Osteoblast (primary cell): Measurements from ENCODE around the gene SCUBE1. TPM values are rescaled to one million over a fixed set of nuclear protein-coding genes. Genes with fewer than 3 reads are reported as not detected.

Experiments used
- DNase-seq: peaks from one replicate; pipeline ENCODE4 v3.0.0; 2011; ENCODE audit warnings: low spot score, mixed read lengths; ENCODE audit not compliant: insufficient read length; ENCODE audit errors: missing footprints
- H2AFZ ChIP-seq: 2 replicates; pipeline ENCODE4 v1.6.0; 2011; ENCODE audit warnings: mild to moderate bottlenecking, low read length
- H3K27ac ChIP-seq: 2 replicates; pipeline ENCODE4 v1.5.1; 2011; ENCODE audit warnings: mild to moderate bottlenecking, low read depth, low read length, moderate library complexity
- H3K27me3 ChIP-seq: 2 replicates; pipeline ENCODE4 v1.6.0; 2012; ENCODE audit warnings: mild to moderate bottlenecking, control low read depth, inconsistent platforms, low read length, moderate library complexity; ENCODE audit not compliant: insufficient read depth
- H3K36me3 ChIP-seq: 2 replicates; pipeline ENCODE4 v1.5.1; 2011; ENCODE audit warnings: mild to moderate bottlenecking, low read length, control low read depth, moderate library complexity; ENCODE audit not compliant: insufficient read depth
- H3K4me1 ChIP-seq: 2 replicates; pipeline ENCODE4 v1.5.1; 2011; ENCODE audit warnings: mild to moderate bottlenecking, low read length, control low read depth, moderate library complexity; ENCODE audit not compliant: insufficient read depth
- H3K4me2 ChIP-seq: 2 replicates; pipeline ENCODE4 v1.6.0; 2011; ENCODE audit warnings: mild to moderate bottlenecking, low read length; ENCODE audit not compliant: insufficient read depth
- H3K4me3 ChIP-seq: fragments of 200-600 bp; sonication (generic); 3 replicates; pipeline ENCODE4 v1.5.1; 2012; ENCODE audit warnings: mild to moderate bottlenecking, low read length, inconsistent platforms; ENCODE audit not compliant: insufficient read depth
- H3K79me2 ChIP-seq: 2 replicates; pipeline ENCODE4 v1.6.0; 2012; ENCODE audit warnings: mild to moderate bottlenecking, low read length, control low read depth, inconsistent platforms; ENCODE audit not compliant: insufficient read depth
- H3K9me3 ChIP-seq: 2 replicates; pipeline ENCODE4 v1.5.1; 2011; ENCODE audit warnings: low read depth, low read length, control low read depth
- H4K20me1 ChIP-seq: 2 replicates; pipeline ENCODE4 v1.6.0; 2012; ENCODE audit warnings: mild to moderate bottlenecking, low read length, control low read depth; ENCODE audit not compliant: insufficient read depth
- total RNA-seq: library from RNA; depleted of rRNA; stranded (reverse); fragments of >200 nt; gene quantifications from 2 replicates; pipeline ENCODE4 v1.2.3, GENCODE V29; 2012
- TF ChIP-seq, protein P1 (sequence below): IDR thresholded peaks from 2 replicates; pipeline ENCODE4 v1.5.1; 2011; ENCODE audit warnings: mild to moderate bottlenecking, low read depth, low read length, moderate library complexity; ENCODE audit errors: extremely low read depth

The SCUBE1 gene
- total RNA-seq, 1 donor: 2.2 TPM

DNA sequence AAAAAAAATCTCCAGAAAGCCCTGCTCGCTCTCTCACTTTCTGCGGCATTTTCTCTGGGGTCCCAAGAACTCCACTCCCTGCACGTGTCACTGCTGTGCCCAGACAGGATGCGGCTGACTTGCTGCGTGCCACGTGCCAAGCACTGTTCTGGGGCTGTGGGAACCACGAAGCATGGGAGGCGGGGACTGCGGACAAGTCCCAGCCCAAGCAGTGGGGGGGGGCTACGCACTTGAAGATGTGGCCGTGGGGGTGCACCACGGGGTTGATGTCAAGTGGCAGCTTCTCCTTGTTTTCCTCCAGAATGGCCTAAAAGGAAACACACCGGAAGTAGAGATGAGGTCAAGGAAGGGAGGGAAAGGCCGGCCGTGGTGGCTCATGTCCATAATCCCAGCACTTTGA, 167.1 kb downstream of the SCUBE1 start:
- peaks cover 29% of the 10 kb centered on the region for H3K36me3 ChIP-seq

DNA sequence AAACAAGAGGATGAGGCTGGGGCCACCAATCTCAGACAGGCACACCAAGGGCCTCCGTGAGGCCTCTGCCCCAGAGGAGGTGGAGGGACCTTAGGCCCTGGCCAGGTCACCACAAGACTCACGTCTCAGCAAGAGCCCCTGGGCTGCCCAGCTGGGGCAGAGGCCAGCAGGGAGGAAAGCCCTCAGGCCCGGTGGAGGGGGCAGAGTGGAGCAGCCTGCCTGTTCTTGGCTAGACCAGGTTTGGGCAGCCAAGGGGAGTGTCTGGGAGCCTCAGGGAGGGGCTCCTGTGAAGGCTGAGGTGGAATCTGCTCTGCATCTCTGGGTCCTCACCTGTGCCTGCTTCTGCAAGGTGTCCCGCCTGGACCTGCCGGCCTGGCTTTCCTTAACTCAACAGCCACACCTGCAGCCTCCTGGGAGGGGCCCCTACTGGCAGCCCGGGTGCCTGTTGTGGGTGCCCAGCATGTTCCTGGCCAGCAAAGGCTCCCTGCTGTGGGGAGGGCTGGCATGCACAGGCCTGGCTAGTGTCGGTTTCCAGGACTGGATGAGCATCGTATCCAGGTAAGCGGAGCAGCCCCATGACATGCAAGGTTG, 168.1 kb downstream of the SCUBE1 start:
- peak; percentile 70 for DNase-seq
- H3K36me3 ChIP-seq: peaks cover 29% of the 10 kb centered on the region
- no peak overlapping the region for H3K4me3 ChIP-seq
- H4K20me1 ChIP-seq: no peaks in the 10 kb centered on the region
- H3K27ac ChIP-seq: no peak overlapping the region
- no peak overlapping the region for H2AFZ ChIP-seq
- H3K27me3 ChIP-seq: no peaks in the 10 kb centered on the region
- H3K4me2 ChIP-seq: no peak overlapping the region
- no peaks in the 10 kb centered on the region for H3K79me2 ChIP-seq
- H3K9me3 ChIP-seq: no peaks in the 10 kb centered on the region
- no peaks in the 10 kb centered on the region for H3K4me1 ChIP-seq
- TF ChIP-seq, protein P1, sequence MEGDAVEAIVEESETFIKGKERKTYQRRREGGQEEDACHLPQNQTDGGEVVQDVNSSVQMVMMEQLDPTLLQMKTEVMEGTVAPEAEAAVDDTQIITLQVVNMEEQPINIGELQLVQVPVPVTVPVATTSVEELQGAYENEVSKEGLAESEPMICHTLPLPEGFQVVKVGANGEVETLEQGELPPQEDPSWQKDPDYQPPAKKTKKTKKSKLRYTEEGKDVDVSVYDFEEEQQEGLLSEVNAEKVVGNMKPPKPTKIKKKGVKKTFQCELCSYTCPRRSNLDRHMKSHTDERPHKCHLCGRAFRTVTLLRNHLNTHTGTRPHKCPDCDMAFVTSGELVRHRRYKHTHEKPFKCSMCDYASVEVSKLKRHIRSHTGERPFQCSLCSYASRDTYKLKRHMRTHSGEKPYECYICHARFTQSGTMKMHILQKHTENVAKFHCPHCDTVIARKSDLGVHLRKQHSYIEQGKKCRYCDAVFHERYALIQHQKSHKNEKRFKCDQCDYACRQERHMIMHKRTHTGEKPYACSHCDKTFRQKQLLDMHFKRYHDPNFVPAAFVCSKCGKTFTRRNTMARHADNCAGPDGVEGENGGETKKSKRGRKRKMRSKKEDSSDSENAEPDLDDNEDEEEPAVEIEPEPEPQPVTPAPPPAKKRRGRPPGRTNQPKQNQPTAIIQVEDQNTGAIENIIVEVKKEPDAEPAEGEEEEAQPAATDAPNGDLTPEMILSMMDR: no peak

More for the DNA sequence above, 167.1 kb downstream of the SCUBE1 start:
- no peaks in the 10 kb centered on the region for H4K20me1 ChIP-seq
- no peaks in the 10 kb centered on the region for H3K9me3 ChIP-seq
- no peak overlapping the region for H3K4me2 ChIP-seq
- TF ChIP-seq, protein P1: no peak
- no peak overlapping the region for H3K4me3 ChIP-seq
- no peaks in the 10 kb centered on the region for H3K4me1 ChIP-seq
- H3K27ac ChIP-seq: no peak overlapping the region
- H3K79me2 ChIP-seq: no peaks in the 10 kb centered on the region
- no peak overlapping the region for H2AFZ ChIP-seq
- no peaks in the 10 kb centered on the region for H3K27me3 ChIP-seq
- peak; percentile 57 for DNase-seq

DNA sequence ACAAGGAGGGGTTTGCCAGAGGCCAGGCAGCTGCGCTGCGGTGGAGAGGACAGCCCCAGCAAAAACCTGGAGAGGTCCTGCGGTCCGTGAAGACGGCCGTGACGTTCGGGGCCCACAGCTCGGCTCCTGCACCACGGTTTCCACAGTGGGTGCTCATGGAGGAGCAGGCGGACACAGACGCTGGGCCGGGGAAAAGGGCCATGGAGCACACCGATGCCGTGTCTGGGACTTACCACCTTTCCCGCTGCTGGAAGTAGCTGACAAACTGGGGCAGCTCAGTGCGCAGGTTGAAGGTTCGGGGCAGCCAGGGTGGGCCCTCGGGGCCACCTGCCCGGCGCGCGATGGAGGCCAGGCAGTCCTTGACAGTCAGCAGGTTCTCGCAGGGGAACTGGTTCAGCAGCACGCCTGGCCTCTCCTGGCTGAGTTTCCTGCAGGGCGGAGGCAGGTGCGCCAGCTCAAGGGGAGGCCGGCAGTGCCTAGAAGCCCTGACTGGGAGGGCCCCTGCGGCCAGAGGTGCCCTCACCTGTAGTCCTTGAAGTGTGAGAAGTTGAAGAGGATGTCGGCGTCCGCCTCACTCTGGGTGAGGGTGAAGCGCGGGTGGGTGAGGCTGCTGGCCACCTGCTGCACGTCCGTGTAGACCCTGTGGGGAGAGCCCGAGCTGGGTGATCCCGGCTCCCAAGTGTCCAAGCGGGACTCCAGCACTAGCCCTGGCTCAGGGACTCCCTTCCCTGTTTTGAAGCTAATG, 169.0 kb downstream of the SCUBE1 start:
- DNase-seq: peak; percentile 79
- H3K4me3 ChIP-seq: no peak overlapping the region
- H2AFZ ChIP-seq: no peak overlapping the region
- H3K9me3 ChIP-seq: no peaks in the 10 kb centered on the region
- no peak overlapping the region for H3K4me2 ChIP-seq
- H3K27me3 ChIP-seq: no peaks in the 10 kb centered on the region
- no peak overlapping the region for H3K27ac ChIP-seq
- TF ChIP-seq, protein P1: no peak
- H3K4me1 ChIP-seq: no peaks in the 10 kb centered on the region
- peaks cover 24% of the 10 kb centered on the region for H3K36me3 ChIP-seq
- H3K79me2 ChIP-seq: no peaks in the 10 kb centered on the region
- H4K20me1 ChIP-seq: no peaks in the 10 kb centered on the region

DNA sequence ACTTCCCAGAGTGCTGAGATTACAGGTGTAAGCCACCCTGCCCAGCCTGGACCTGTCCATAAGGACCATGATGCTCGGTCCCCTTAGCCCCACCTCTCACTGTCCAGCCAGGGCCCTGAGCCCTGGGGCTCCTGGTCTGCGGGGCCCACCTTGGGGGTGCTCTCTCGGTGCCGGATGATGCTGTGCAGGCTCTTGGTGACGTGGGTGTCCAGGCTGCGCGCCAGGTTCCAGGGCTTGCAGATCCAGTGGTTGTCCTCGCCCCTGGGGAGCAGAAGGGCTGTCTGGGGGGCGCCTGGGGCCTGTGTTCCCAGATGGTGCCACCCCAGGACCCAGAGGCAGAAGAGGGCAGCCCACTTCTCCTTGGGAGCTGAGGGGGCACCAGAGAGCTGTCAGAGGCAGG, 169.6 kb downstream of the SCUBE1 start:
- Histone ChIP-seq H3K27me3 (no peaks in the 10 kb centered on the region), H3K36me3 (peaks cover 18% of the 10 kb centered on the region), H3K4me3 (no peak overlapping the region), H2AFZ (no peak overlapping the region), H3K9me3 (no peaks in the 10 kb centered on the region), H3K79me2 (no peaks in the 10 kb centered on the region), H3K4me2 (no peak overlapping the region), H4K20me1 (no peaks in the 10 kb centered on the region), H3K27ac (no peak overlapping the region), H3K4me1 (no peaks in the 10 kb centered on the region)
- TF ChIP-seq, protein P1: no peak
- peak; percentile 80 for DNase-seq
